ENCODE measurements around the gene ZFR2.

- TF ChIP-seq, protein P1, sequence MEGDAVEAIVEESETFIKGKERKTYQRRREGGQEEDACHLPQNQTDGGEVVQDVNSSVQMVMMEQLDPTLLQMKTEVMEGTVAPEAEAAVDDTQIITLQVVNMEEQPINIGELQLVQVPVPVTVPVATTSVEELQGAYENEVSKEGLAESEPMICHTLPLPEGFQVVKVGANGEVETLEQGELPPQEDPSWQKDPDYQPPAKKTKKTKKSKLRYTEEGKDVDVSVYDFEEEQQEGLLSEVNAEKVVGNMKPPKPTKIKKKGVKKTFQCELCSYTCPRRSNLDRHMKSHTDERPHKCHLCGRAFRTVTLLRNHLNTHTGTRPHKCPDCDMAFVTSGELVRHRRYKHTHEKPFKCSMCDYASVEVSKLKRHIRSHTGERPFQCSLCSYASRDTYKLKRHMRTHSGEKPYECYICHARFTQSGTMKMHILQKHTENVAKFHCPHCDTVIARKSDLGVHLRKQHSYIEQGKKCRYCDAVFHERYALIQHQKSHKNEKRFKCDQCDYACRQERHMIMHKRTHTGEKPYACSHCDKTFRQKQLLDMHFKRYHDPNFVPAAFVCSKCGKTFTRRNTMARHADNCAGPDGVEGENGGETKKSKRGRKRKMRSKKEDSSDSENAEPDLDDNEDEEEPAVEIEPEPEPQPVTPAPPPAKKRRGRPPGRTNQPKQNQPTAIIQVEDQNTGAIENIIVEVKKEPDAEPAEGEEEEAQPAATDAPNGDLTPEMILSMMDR (IDR thresholded peaks at IDR 0.05), result no peak
- TF ChIP-seq POLR2A (IDR thresholded peaks at IDR 0.05), result no peak
Observed at GRCh38 chr19:3818918-3819317, 49.9 kb downstream of the ZFR2 start.

All from lower leg skin (tissue), 3 donors.